DLD1 (cell line): ENCODE measurements around the gene PHF10.
"Not testable (repeated sequence)": the region's sequence is repeated elsewhere in the genome, so short reads cannot be mapped to it uniquely, and the experiment has no call there.

Experiments used
- in situ Hi-C: cut with HindIII; loops from 2 replicates; pipeline ENCODE4 v1.10.0; 2017; ENCODE audit warnings: low sequenced_read_pairs

The PHF10 gene

DNA sequence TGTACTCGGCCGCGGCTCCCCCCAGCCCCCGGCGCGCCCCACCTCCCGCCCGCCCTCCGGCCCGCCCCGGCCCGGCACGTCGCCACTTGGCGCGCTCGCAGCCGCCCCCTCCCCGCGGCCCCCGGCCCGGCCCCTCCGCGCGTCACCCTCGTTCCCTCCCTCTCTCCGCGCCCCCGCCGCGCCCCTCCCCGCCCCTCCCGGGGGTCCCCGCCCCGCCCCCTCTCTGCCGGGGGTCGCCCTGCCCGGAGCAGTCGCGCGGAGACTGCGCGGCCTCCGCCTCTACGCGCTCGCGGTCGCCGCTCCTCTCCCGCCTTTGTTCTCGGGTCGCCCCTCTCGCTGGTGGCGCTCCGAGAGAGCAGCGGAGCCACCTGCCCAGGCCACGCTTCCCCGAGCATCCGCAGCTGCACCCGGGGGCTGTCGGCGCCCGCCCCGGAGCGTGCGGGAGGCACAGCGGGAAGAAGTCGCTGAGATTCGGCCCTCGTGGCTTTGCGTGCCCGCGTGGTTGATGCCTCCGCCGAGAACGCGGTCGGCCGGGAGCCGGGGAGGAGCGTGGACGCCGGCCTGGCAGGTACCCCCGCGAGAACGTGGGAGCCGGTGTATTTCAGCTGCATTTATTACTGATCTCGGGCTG, at the start of gene PHF10:
TSS of gene PHF10 (minus strand) at position 7 of the 631 bp plus-strand sequence. CDS start 569 bp downstream, outside the sequence.
- in situ Hi-C loops: no loop called here

- in situ Hi-C loops: no loop called here
Observed at GRCh38 chr6:169766921-169767736, 42.8 kb upstream of the PHF10 start.

DNA sequence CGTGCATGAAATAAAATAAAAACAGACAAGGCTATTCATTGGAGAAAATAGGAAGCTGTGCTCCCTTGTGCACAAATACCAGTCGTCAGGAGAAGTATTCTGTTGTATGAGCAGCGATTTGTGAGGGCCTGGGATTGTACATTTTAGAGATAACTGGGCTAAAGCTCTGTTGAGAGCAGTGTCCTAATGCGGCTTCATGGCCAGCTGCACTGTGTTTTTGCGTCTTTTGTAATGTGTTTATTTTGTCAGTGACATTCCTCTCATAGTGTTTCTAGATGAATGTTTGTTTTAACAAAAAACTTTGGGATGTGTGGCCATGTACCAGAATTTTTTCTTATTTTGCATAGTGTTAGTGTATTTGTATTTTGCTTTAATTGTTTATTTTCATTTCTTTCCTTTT, 41.9 kb upstream of the PHF10 start:
- in situ Hi-C loops: no loop called here

- in situ Hi-C loops: not testable (repeated sequence)
Observed at GRCh38 chr6:169765789-169766188, 41.5 kb upstream of the PHF10 start.

DNA sequence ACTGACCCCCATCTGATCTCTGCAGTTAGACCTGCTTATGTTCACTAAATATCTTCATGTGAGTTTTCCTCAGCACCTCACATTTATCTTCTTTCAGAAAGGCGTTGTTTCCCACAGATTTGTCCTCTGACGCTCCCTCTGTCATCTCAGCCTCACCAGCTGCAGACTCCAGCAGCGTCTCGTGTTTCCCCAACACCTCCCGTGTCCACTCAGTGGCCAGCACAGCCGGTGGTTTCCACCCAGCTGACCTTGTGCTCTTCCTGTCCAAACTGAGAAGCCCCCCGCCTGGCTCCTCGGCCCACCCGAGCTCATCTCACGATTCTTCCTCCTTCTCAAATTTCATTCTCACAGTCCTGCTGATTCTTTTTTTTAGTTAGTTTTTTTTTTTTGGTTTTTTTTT, 39.6 kb upstream of the PHF10 start:
- in situ Hi-C loops: no loop called here

DNA sequence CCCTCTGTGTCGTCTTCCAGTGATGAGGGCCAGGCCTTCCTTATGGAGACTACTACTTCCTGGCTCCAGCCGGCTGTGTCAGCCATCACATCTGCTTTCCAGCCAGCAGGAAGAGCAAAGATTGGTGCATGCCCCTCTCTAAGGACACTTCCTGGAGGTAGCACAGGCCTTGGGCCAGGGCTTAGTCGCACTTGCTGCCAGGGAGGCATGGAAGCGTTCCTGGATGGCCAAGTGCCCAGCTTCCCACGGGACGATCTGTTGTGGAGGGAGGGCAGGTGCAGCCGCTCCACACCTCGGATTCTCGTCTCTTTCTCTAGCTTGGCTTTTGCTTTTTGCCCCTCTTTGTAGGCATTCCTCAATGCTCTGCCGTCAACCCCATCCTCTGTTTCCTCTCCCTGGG, 39.0 kb upstream of the PHF10 start:
- in situ Hi-C loops: no loop called here

DNA sequence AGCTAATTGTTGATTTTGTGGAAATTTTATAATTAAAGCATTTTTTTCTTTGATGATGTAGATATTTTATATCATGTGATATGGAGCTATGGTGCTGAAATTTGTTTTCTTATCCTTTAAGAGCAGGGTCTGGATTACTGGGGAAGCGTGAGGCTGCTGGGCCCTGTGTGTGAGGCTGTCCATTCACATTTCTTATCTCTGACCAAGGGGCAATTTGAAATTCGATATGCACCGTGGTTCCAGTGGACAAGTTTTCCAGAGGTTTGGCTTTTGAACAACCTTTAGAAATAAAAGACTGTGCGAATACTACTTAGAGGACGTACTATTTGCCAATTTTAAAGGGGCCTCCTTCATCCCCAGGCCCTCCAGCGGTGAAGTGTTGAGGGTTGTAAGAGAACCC, 30.9 kb upstream of the PHF10 start:
- in situ Hi-C loops: no loop called here

DNA sequence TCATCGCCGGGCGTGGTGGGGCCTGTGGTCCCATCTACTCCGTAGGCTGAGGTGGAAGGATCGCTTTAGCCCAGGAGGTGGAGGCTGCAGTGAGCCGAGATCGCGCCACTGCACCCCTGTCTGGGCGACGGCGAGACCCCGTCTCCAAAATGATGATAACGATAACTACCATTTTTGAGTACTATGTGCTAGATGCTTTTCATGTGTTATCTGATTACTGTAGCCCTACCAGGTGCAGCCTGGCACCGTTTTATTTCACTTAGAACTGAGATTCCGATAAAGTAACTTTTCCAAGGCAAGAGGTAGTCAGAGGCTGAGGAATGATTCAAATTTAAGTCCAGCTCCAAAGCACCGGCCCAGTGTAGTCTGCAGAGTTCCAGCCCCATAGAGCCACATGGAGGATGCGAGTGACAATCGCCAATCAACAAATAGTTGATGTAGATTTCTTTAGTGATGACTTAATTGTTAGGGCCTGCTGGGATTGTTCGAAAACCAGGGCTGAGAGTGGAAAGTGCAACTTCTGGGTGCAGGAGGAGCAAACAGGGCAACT, 27.8 kb upstream of the PHF10 start:
- in situ Hi-C loops: no loop called here

- in situ Hi-C loops: no loop called here
Observed at GRCh38 chr6:169751242-169752073, 27.2 kb upstream of the PHF10 start, which contains the start of the genes DYNLT2 and ERMARD. Gene DYNLT2, minus strand, starts transcription at chr6:169751572. Its CDS starts 114 bp downstream, at chr6:169751458. Gene ERMARD, plus strand, starts transcription at chr6:169751622. Its CDS starts 36 bp downstream, at chr6:169751658.

GRCh38 chr6:169746556-169746955, 22.3 kb upstream of the PHF10 start:
- in situ Hi-C loops: no loop called here

DNA sequence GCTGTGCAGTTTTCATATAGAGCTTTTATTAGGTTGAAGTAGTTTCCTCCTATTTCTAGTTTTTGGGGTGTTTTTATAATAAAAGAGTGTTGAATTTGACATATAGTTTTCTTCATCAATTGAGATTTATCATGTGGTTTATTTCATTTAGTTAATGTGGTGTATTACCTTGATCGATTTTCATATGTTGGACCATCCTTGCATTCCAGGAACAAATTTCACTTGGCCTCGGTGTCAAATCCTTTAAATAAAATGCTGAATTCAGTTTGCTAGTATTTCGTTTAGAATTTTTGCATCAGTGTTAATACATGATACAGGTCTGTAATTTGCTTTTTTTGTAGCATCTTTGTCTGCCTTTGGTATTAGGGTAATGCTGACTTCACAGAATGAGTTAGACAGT, 21.1 kb upstream of the PHF10 start:
- in situ Hi-C loops: no loop called here

DNA sequence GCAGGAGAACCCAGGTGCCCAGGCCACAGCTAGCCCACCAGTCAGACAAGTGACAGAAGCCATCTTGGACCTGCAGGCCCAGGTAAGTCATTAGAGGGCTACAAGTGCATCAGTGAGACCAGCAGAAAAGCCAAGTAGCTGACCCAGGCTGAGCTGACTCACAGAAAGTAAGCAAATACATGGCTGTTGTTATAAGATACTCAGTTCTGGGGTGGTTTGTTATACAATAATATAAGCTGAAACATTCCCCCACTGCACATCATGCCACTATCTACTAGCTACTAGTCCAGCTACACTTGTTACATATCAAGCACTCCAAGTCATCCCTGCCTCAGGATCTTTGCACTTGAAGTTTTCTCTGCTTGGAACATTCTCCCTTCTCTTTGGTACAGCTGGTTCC, 17.0 kb upstream of the PHF10 start:
- in situ Hi-C loops: no loop called here

GRCh38 chr6:169738976-169739529, 14.8 kb upstream of the PHF10 start:
- in situ Hi-C loops: no loop called here

DNA sequence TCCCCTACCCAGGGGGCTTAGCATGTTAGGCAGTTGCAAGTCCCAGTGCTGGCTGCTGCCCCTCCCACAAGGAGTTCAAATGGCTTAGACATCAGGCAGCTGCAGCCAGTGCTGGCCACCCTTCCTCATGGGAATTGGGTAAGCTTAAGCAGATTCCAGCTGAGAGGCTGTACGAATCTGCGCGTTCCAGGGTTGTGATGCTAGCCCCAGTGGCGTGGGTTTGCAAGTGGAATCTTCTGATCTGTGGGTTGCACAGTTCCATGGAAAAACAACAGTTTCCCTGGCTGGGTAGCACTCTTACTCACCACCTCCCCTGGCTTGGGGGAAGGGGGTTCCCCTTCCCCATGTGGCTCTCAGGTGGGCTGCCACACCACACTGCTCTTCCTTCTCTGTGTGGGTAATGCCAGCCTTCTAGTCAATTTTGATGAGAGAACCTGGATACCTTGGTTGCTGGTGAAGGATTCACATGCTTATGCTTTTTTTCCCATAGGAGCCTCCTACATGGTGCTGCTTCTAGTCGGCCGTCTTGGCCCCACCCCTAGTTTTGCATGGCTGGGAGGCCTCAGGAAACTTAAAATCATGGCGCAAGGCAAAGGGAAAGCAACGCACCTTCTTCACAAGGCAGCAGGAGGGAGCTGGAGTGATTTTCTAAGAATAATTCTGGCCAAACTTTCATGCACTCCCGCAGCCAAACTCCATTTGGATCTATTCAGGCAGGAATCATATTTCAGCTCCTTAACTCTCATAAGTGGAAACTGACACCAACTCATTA, 14.1 kb upstream of the PHF10 start:
- in situ Hi-C loops: no loop called here

- in situ Hi-C loops: no loop called here
Observed at GRCh38 chr6:169729961-169730360, 5.7 kb upstream of the PHF10 start.

DNA sequence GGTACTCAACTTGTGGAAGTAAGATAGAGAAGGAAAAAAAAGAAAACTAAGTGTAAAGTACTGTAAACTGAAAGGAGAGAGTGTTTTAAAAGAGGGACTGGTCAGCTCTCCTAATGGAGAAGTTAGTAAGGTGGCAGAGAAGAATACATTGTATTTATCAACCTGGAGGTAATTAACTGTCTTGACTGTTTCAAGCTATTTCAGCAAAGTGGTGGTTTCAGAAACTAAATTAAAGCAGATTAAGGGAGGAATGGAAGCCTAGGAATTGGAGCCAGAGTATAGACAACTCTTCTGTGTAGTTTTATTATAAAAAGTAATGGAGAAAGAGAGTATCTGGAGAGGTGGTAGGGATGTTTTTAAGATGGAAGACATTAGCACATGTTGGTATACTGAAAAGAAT, 2.7 kb upstream of the PHF10 start:
- in situ Hi-C loops: no loop called here

- in situ Hi-C loops: no loop called here
Observed at GRCh38 chr6:169726049-169726400, 1.7 kb upstream of the PHF10 start.

- in situ Hi-C loops: no loop called here
Observed at GRCh38 chr6:169725125-169726048, 1.1 kb upstream of the PHF10 start.

DNA sequence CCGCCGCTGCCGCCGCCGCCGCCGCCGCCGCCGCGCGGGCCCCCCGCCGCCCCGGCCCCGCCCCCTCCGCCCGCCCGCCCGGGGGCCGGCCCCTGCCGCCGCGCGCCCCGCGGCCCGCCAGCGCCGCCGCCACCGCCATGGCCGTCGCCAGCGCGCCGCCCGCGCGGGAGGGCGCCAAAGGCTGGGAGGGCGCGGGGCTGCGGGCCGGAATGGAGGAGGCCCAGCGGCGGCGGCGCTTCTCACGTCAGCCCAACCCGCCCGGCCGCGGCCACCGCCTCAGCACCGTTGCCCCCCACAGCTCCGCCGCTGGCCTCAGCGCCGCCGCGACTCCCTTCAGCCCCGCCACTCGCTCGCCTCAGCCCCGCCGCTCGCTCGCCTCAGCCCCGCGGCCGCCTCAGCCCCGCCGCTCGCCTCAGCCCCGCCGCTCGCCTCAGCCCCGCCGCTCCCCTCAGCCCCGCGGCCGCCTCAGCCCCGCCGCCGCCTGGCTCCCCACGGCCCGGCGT, 258 bp downstream of the PHF10 start:
- in situ Hi-C loops: no loop called here
